ENCODE results near the gene RAN. TPM values are rescaled to one million over a fixed set of nuclear protein-coding genes. Genes with fewer than 3 reads are reported as not detected.
A peak's percentile ranks its signal among the peaks of the same experiment; 100 is the strongest.

The RAN gene
- total RNA-seq, 4 donors from 2014 or later: 88.3 to 161 (median 148) TPM

- no peak for DNase-seq (ENCODE audit: low spot score in 2 of 2)
- intact Hi-C loops (cut with DNase I; ENCODE audit: low total_unique reads): no loop called here
- TF ChIP-seq, protein P1, sequence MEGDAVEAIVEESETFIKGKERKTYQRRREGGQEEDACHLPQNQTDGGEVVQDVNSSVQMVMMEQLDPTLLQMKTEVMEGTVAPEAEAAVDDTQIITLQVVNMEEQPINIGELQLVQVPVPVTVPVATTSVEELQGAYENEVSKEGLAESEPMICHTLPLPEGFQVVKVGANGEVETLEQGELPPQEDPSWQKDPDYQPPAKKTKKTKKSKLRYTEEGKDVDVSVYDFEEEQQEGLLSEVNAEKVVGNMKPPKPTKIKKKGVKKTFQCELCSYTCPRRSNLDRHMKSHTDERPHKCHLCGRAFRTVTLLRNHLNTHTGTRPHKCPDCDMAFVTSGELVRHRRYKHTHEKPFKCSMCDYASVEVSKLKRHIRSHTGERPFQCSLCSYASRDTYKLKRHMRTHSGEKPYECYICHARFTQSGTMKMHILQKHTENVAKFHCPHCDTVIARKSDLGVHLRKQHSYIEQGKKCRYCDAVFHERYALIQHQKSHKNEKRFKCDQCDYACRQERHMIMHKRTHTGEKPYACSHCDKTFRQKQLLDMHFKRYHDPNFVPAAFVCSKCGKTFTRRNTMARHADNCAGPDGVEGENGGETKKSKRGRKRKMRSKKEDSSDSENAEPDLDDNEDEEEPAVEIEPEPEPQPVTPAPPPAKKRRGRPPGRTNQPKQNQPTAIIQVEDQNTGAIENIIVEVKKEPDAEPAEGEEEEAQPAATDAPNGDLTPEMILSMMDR (IDR thresholded peaks at IDR 0.05): no peak
- no peak for TF ChIP-seq POLR2A (IDR thresholded peaks at IDR 0.05)
- no peak overlapping the region for H3K4me3 ChIP-seq (ENCODE audit: low read depth, poor library complexity, severe bottlenecking)
- WGBS, 2 donors: 86 to 89% methylated on average over 13 of the region's 13 CpGs
Observed at GRCh38 chr12:130917607-130918006, 45.7 kb downstream of the RAN start.

- DNase-seq (ENCODE audit: low spot score in 2 of 2): no peak
- H3K4me3 ChIP-seq (ENCODE audit: low read depth, poor library complexity, severe bottlenecking): no peak overlapping the region
- intact Hi-C loops (cut with DNase I; ENCODE audit: low total_unique reads): no loop called here
- 34 to 40% methylated on average over 1 of the region's 1 CpG for WGBS, 2 donors
- no peak for TF ChIP-seq POLR2A (IDR thresholded peaks at IDR 0.05)
Observed at GRCh38 chr12:130919086-130919485, 47.2 kb downstream of the RAN start.

DNA sequence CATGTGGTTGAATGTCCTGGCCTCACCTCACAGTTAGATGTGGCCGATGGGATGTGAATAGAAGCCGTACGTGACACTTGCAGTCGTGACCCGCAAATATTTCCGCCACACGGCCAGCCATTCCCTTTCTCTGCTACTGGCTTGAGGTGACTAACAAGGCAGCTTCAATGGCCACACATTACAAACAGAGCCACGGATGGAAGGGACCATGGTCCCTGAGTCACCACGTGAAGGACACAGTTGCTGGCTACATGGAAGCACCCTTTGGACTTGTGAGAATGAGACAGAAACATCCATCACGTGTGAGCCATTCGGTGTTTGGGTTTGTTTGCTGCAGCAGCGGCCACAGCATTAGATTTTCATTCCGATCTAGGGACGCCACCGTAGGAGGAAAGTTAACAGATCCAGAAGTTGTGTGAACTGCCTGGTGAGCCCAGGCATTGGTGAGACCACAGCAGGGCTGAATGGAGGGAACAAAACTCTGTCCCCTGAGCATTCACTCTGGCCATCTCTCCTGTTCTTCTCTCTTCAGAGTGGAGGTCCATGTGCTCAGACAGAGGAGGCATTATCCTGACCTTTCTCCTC is 48.3 kb downstream of the RAN start:
- 78 to 80% methylated on average over 15 of the region's 15 CpGs for WGBS, 2 donors
- TF ChIP-seq POLR2A (IDR thresholded peaks at IDR 0.05): no peak
- TF ChIP-seq, protein P1 (IDR thresholded peaks at IDR 0.05): no peak
- intact Hi-C loops (cut with DNase I; ENCODE audit: low total_unique reads): loop anchor here (10.0 kb wide), 1 partner anchor 205 kb away; no protein-coding TSS in a partner anchor
- no peak overlapping the region for H3K4me3 ChIP-seq (ENCODE audit: low read depth, poor library complexity, severe bottlenecking)
- DNase-seq (ENCODE audit: low spot score in 2 of 2): no peak

DNA sequence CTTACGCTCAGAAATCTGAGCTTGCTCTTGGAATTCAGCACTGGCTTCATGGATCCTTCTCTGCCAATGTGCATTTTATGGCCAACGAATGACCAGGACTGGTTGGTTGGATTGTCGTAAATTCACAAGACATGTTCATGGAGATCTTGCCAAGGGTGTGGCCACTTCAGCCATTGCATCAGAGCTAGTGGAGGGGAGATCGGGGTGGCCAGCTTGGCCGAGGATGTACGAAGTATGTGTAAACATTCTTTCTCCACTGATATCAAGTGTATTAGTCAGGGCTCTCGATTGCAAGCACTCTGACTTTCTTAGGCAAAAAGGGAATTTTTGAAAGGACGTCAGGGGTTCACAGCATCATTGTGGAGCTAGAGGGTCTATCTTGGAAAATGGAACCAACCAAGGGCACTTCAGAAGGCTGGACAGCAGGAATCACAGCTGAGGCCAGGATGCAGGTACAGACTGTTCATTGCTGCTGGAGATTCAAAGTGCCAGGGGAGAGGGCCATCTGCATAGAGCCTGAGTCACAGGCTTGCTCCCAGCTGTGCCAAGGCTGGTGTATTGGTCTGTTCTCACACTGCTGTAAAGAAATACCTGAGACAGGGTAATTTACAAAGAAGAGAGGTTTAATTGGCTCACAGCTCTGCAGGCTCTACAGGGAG is 49.0 kb downstream of the RAN start:
- DNase-seq (ENCODE audit: low spot score in 2 of 2): peak; percentile 84 to 95
- WGBS, 2 donors: 51 to 62% methylated on average over 8 of the region's 8 CpGs

GRCh38 chr12:130922511-130922953 is 50.7 kb downstream of the RAN start:
- TF ChIP-seq POLR2A (IDR thresholded peaks at IDR 0.05): no peak
- TF ChIP-seq, protein P1 (IDR thresholded peaks at IDR 0.05): no peak
- 24 to 29% methylated on average over 4 of the region's 4 CpGs for WGBS, 2 donors
- intact Hi-C loops (cut with DNase I; ENCODE audit: low total_unique reads): loop anchor here (10.0 kb wide), 1 partner anchor 202 kb away; no protein-coding TSS in a partner anchor
- DNase-seq (ENCODE audit: low spot score in 2 of 2): no peak
- no peak overlapping the region for H3K4me3 ChIP-seq (ENCODE audit: low read depth, poor library complexity, severe bottlenecking)

More for the DNA sequence above, 49.0 kb downstream of the RAN start:
- no peak overlapping the region for H3K4me3 ChIP-seq (ENCODE audit: low read depth, poor library complexity, severe bottlenecking)
- intact Hi-C loops (cut with DNase I; ENCODE audit: low total_unique reads): loop anchor here (10.0 kb wide), 1 partner anchor 204 kb away; no protein-coding TSS in a partner anchor
- TF ChIP-seq, protein P1 (IDR thresholded peaks at IDR 0.05): no peak
- no peak for TF ChIP-seq POLR2A (IDR thresholded peaks at IDR 0.05)

GRCh38 chr12:130924966-130925665 is 53.2 kb downstream of the RAN start:
- DNase-seq (ENCODE audit: low spot score in 2 of 2): no peak
- WGBS, 2 donors: 83 to 87% methylated on average over 23 of the region's 23 CpGs
- intact Hi-C loops (cut with DNase I; ENCODE audit: low total_unique reads): loop anchor here (10.0 kb wide), 1 partner anchor 200 kb away; no protein-coding TSS in a partner anchor

More at GRCh38 chr12:130924966-130925665, 53.2 kb downstream of the RAN start:
- TF ChIP-seq POLR2A (IDR thresholded peaks at IDR 0.05): no peak
- TF ChIP-seq, protein P1 (IDR thresholded peaks at IDR 0.05): no peak
- H3K4me3 ChIP-seq (ENCODE audit: low read depth, poor library complexity, severe bottlenecking): no peak overlapping the region
